GM18502 (cell line): ENCODE data around the gene STRA8.

ENCODE experiments used
- ATAC-seq: cut with Tn5 transposase; IDR thresholded peaks from one replicate; pipeline ENCODE4 v1.9.1; 2021; ENCODE audit warnings: mild to moderate bottlenecking; ENCODE audit not compliant: unreplicated experiment, poor library complexity

Gene STRA8

GRCh38 chr7:135233570-135233969 lies at the start of gene STRA8:
Gene STRA8 (plus strand): TSS chr7:135233838. CDS start chr7:135240525, 6,687 bp downstream.
- ATAC-seq: no peak

- no peak for ATAC-seq
Observed at GRCh38 chr7:135184254-135184841, 49.3 kb upstream of the STRA8 start.

GRCh38 chr7:135185471-135186260 lies 48.0 kb upstream of the STRA8 start:
- ATAC-seq: no peak

GRCh38 chr7:135186261-135186540 lies 47.4 kb upstream of the STRA8 start:
- ATAC-seq: peak; percentile 7

GRCh38 chr7:135186841-135187253 lies 46.8 kb upstream of the STRA8 start:
- ATAC-seq: peak; percentile 66

GRCh38 chr7:135188298-135188984 lies 45.2 kb upstream of the STRA8 start:
- ATAC-seq: peak; percentile 60

GRCh38 chr7:135189221-135189662 lies 44.4 kb upstream of the STRA8 start:
- no peak for ATAC-seq

- no peak for ATAC-seq
Observed at GRCh38 chr7:135189961-135190360, 43.7 kb upstream of the STRA8 start.

- no peak for ATAC-seq
Observed at GRCh38 chr7:135190703-135191102, 42.9 kb upstream of the STRA8 start.

- no peak for ATAC-seq
Observed at GRCh38 chr7:135192914-135193536, 40.6 kb upstream of the STRA8 start.

GRCh38 chr7:135193615-135194081 lies 40.0 kb upstream of the STRA8 start:
- no peak for ATAC-seq

- ATAC-seq: no peak
Observed at GRCh38 chr7:135194494-135195095, 39.0 kb upstream of the STRA8 start.

- no peak for ATAC-seq
Observed at GRCh38 chr7:135195156-135195555, 38.5 kb upstream of the STRA8 start.

- no peak for ATAC-seq
Observed at GRCh38 chr7:135195968-135196629, 37.5 kb upstream of the STRA8 start.

GRCh38 chr7:135197343-135197742 lies 36.3 kb upstream of the STRA8 start:
- ATAC-seq: no peak

- ATAC-seq: no peak
Observed at GRCh38 chr7:135197906-135198655, 35.6 kb upstream of the STRA8 start.

- no peak for ATAC-seq
Observed at GRCh38 chr7:135199439-135199838, 34.2 kb upstream of the STRA8 start.

- ATAC-seq: no peak
Observed at GRCh38 chr7:135200821-135201331, 32.8 kb upstream of the STRA8 start.

GRCh38 chr7:135201350-135201749 lies 32.3 kb upstream of the STRA8 start:
- ATAC-seq: no peak
